ENCODE results near the gene TSEN54. TPM values are rescaled to one million over a fixed set of nuclear protein-coding genes. Genes with fewer than 3 reads are reported as not detected.
"Not testable (repeated sequence)": the region's sequence is repeated elsewhere in the genome, so short reads cannot be mapped to it uniquely, and the experiment has no call there.

Gene TSEN54
- total RNA-seq, 2 experiments from 2014 or later = 73.3 to 78.7 TPM

DNA sequence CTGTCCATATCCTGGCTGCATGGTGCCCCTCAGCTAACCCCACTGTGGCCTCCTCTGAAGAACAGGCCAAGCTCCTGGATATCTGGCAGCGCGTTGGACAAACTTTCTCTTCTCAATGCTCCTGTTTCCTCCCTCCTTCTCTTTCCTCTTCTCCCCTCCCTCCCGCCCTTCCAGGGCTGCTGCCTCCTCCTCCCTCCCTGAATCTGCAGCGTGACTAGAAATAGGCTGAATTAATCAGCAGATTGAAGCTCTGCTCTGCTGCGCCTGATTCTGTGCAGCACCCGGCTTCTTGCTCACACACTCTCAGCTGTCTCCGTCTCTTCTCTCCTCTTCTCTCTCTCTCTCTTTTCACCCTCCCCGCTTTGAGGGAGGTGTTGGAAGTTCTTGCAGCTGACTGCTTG lies 40.1 kb upstream of the TSEN54 start:
- Histone ChIP-seq H3K9me3 (ENCODE audit: control insufficient read depth in 1 of 2, insufficient read depth in 1 of 2, low read length in 2 of 2) (no peaks in the 10 kb centered on the region), H3K27ac (ENCODE audit: low read depth in 1 of 2, low read length in 2 of 2) (no peak overlapping the region), H3K4me1 (ENCODE audit: insufficient read depth, low read length) (no peaks in the 10 kb centered on the region), H3K36me3 (ENCODE audit: insufficient read depth, low read length) (peaks cover 39% of the 10 kb centered on the region), H3K27me3 (ENCODE audit: control insufficient read depth in 1 of 2, insufficient read depth in 2 of 2, low read length in 2 of 2) (no peaks in the 10 kb centered on the region), H3K4me3 (ENCODE audit: low read length) (no peak overlapping the region)
- Mint-ChIP-seq H3K27me3 (no peaks in the 10 kb centered on the region), H3K27ac (no peak overlapping the region), H3K4me1 (ENCODE audit: low read depth) (no peaks in the 10 kb centered on the region), H3K36me3 (ENCODE audit: low read depth) (peaks cover 45% of the 10 kb centered on the region), H3K9me3 (no peaks in the 10 kb centered on the region), H3K4me3 (no peak overlapping the region)
- ATAC-seq (ENCODE audit: poor library complexity) (no peak), DNase-seq (no peak)
- ChIA-PET CTCF (no interaction called here), POLR2A (no interaction called here)
- intact Hi-C loops (cut with DNase I, micrococcal nuclease) = no loop called here
- TF ChIP-seq CTCF (IDR thresholded peaks at IDR 0.05) = no peak

DNA sequence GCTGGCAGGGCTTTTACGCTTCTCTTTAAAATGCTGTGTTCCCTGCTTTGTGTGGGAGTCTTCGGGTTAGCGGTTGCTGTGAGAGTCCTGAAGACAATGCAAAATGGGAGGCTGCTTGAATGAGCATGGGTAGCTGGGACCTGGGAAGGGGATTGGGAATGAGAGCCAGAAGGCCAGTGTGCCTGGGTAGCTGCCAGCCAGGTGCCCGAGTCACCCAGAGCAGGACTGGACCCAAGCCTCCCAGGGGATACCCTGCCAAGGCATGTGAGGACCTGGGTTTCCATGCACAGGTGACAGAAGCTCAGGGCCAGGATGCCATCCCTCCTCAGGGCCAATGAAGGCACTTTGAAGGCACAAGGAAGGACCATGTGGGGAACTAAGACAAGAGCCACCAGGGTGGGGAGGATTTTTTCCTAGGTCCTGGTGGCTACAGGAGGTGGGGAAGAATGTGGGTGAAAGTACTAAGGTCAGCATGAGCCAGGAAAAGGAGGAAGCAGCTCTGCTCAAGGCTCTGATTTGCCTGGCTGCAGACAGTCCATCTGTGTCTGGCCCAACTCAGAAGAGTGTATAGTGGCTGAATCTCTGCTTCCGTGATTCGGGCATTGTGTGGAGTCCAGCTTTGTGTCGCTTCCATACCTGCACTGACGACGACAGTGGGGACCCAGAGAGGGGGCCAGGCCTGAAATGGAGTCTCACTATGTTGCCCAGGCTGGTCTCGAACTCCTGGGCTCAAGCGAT lies 39.4 kb upstream of the TSEN54 start:
- H3K4me3 ChIP-seq (ENCODE audit: low read length) = no peak overlapping the region
- intact Hi-C loops (cut with DNase I, micrococcal nuclease) = no loop called here
- ATAC-seq (ENCODE audit: poor library complexity) = no peak
- H3K4me1 ChIP-seq (ENCODE audit: insufficient read depth, low read length) = no peaks in the 10 kb centered on the region
- Mint-ChIP-seq H3K27ac (no peak overlapping the region), H3K4me3 (no peak overlapping the region), H3K4me1 (ENCODE audit: low read depth) (no peaks in the 10 kb centered on the region), H3K36me3 (ENCODE audit: low read depth) (peaks cover 43% of the 10 kb centered on the region), H3K9me3 (no peaks in the 10 kb centered on the region), H3K27me3 (no peaks in the 10 kb centered on the region)
- POLR2A ChIA-PET = interaction anchor here (0.5 kb wide), 2 partner anchors 41 to 925 kb away, joined by 3 read pairs; no protein-coding TSS in a partner anchor
- TF ChIP-seq CTCF (IDR thresholded peaks at IDR 0.05) = no peak
- H3K9me3 ChIP-seq (ENCODE audit: control insufficient read depth in 1 of 2, insufficient read depth in 1 of 2, low read length in 2 of 2) = no peaks in the 10 kb centered on the region
- H3K36me3 ChIP-seq (ENCODE audit: insufficient read depth, low read length) = peaks cover 35% of the 10 kb centered on the region
- CTCF ChIA-PET = no interaction called here
- no peaks in the 10 kb centered on the region for H3K27me3 ChIP-seq (ENCODE audit: control insufficient read depth in 1 of 2, insufficient read depth in 2 of 2, low read length in 2 of 2)
- H3K27ac ChIP-seq (ENCODE audit: low read depth in 1 of 2, low read length in 2 of 2) = no peak overlapping the region
- no peak for DNase-seq

DNA sequence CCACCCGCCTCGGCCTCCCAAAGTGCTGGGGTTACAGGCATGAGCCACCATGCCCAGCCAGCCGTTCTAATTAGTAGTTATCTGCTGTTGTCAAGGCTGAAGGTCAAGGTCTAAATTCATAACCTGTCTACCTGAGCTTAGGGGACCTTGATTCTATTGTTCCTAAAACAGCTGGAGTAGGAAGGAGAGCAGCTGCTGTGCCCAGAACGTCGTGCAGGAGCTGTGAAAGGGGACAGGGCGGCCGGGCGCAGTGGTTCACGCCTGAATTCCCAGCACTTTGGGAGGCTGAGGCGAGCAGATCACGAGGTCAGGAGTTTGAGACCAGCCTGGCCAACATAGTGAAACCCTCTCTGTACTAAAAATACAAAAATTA lies 38.9 kb upstream of the TSEN54 start:
- ATAC-seq (ENCODE audit: poor library complexity); CTCF ChIA-PET: not testable (repeated sequence)

GRCh38 chr17:75478508-75478907 lies 37.8 kb upstream of the TSEN54 start:
- intact Hi-C loops (cut with DNase I, micrococcal nuclease) = no loop called here
- H3K4me3 Mint-ChIP-seq = no peak overlapping the region

More for the DNA sequence above, 38.9 kb upstream of the TSEN54 start:
- H3K9me3 Mint-ChIP-seq; H3K9me3 ChIP-seq (ENCODE audit: control insufficient read depth in 1 of 2, insufficient read depth in 1 of 2, low read length in 2 of 2); H3K27ac ChIP-seq (ENCODE audit: low read depth in 1 of 2, low read length in 2 of 2); H3K4me1 ChIP-seq (ENCODE audit: insufficient read depth, low read length); intact Hi-C loops (cut with DNase I, micrococcal nuclease); H3K4me1 Mint-ChIP-seq (ENCODE audit: low read depth); H3K27me3 Mint-ChIP-seq; H3K27me3 ChIP-seq (ENCODE audit: control insufficient read depth in 1 of 2, insufficient read depth in 2 of 2, low read length in 2 of 2); DNase-seq; H3K27ac Mint-ChIP-seq; H3K4me3 Mint-ChIP-seq; H3K4me3 ChIP-seq (ENCODE audit: low read length): not testable (repeated sequence)
- peaks cover 37% of the 10 kb centered on the region for H3K36me3 Mint-ChIP-seq (ENCODE audit: low read depth)
- H3K36me3 ChIP-seq (ENCODE audit: insufficient read depth, low read length) = peaks cover 30% of the 10 kb centered on the region
- POLR2A ChIA-PET = interaction anchor here (0.5 kb wide), 1 partner anchor 42 kb away, joined by 3 read pairs; no protein-coding TSS in a partner anchor

More at GRCh38 chr17:75478508-75478907, 37.8 kb upstream of the TSEN54 start:
- no peak overlapping the region for H3K27ac Mint-ChIP-seq
- ChIA-PET CTCF (no interaction called here), POLR2A (no interaction called here)
- no peak for DNase-seq
- H3K9me3 Mint-ChIP-seq = no peaks in the 10 kb centered on the region
- H3K4me1 ChIP-seq (ENCODE audit: insufficient read depth, low read length) = no peaks in the 10 kb centered on the region
- peaks cover 19% of the 10 kb centered on the region for H3K36me3 ChIP-seq (ENCODE audit: insufficient read depth, low read length)
- H3K27me3 ChIP-seq (ENCODE audit: control insufficient read depth in 1 of 2, insufficient read depth in 2 of 2, low read length in 2 of 2) = no peaks in the 10 kb centered on the region
- H3K27me3 Mint-ChIP-seq = no peaks in the 10 kb centered on the region
- no peak for TF ChIP-seq CTCF (IDR thresholded peaks at IDR 0.05)
- no peak overlapping the region for H3K4me3 ChIP-seq (ENCODE audit: low read length)
- H3K9me3 ChIP-seq (ENCODE audit: control insufficient read depth in 1 of 2, insufficient read depth in 1 of 2, low read length in 2 of 2) = no peaks in the 10 kb centered on the region
- no peaks in the 10 kb centered on the region for H3K4me1 Mint-ChIP-seq (ENCODE audit: low read depth)
- peaks cover 30% of the 10 kb centered on the region for H3K36me3 Mint-ChIP-seq (ENCODE audit: low read depth)
- no peak overlapping the region for H3K27ac ChIP-seq (ENCODE audit: low read depth in 1 of 2, low read length in 2 of 2)
- ATAC-seq (ENCODE audit: poor library complexity) = no peak

All from CD4-positive, alpha-beta T cell (primary cell).